ENCODE results near the gene SPN.
A peak's percentile ranks its signal among the peaks of the same experiment; 100 is the strongest.

The SPN gene

DNA sequence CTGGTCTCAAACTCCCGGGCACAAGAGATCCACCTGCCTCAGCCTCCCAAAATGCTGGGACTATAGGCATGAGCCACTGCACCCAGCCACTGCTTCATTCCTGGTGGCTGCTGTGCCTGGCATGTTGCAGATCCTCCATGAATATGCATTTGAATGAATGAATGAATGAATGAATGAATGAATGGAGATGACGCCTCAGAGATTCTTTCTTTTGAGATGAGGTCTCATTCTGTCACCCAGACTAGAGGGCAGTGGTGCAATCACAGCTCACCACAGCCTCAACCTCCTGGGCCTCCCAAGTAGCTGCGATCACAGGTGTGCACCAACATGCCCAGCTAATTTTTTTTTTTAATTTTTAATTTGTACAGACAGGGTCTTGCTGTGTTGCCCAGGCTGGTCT lies 5.2 kb downstream of the SPN start:
- DNase-seq (ENCODE audit: low read depth) = no peak
- TF ChIP-seq, protein P1, sequence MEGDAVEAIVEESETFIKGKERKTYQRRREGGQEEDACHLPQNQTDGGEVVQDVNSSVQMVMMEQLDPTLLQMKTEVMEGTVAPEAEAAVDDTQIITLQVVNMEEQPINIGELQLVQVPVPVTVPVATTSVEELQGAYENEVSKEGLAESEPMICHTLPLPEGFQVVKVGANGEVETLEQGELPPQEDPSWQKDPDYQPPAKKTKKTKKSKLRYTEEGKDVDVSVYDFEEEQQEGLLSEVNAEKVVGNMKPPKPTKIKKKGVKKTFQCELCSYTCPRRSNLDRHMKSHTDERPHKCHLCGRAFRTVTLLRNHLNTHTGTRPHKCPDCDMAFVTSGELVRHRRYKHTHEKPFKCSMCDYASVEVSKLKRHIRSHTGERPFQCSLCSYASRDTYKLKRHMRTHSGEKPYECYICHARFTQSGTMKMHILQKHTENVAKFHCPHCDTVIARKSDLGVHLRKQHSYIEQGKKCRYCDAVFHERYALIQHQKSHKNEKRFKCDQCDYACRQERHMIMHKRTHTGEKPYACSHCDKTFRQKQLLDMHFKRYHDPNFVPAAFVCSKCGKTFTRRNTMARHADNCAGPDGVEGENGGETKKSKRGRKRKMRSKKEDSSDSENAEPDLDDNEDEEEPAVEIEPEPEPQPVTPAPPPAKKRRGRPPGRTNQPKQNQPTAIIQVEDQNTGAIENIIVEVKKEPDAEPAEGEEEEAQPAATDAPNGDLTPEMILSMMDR (conservative IDR thresholded peaks at IDR 0.05; ENCODE audit: low read depth, low read length) = no peak
- H3K4me3 ChIP-seq (ENCODE audit: low read depth, low read length) = no peak overlapping the region

DNA sequence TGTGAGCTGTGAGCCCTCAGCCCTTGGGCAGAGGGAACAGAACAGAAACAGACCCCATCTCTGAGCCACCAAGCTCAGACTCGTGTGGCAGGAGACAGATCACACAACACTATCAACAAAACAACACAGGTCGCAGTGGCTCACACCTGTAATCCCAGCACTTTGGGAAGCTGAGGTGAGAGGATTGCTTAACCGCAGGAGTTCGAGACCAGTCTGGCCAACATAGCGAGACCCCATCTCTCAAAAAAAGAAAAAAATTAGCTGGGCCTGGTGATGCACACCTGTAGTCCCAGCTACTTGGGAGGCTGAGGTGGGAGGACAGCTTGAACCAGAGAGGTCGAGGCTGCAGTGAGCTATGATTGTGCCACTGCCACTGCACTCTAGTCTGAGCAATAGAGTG lies 10.5 kb downstream of the SPN start:
- no peak for DNase-seq (ENCODE audit: low read depth)
- TF ChIP-seq, protein P1 (conservative IDR thresholded peaks at IDR 0.05; ENCODE audit: low read depth, low read length) = no peak
- H3K4me3 ChIP-seq (ENCODE audit: low read depth, low read length) = no peak overlapping the region

- DNase-seq (ENCODE audit: low read depth) = no peak
- TF ChIP-seq, protein P1 (conservative IDR thresholded peaks at IDR 0.05; ENCODE audit: low read depth, low read length) = no peak
Measured at GRCh38 chr16:29674188-29674587, 11.1 kb downstream of the SPN start.

DNA sequence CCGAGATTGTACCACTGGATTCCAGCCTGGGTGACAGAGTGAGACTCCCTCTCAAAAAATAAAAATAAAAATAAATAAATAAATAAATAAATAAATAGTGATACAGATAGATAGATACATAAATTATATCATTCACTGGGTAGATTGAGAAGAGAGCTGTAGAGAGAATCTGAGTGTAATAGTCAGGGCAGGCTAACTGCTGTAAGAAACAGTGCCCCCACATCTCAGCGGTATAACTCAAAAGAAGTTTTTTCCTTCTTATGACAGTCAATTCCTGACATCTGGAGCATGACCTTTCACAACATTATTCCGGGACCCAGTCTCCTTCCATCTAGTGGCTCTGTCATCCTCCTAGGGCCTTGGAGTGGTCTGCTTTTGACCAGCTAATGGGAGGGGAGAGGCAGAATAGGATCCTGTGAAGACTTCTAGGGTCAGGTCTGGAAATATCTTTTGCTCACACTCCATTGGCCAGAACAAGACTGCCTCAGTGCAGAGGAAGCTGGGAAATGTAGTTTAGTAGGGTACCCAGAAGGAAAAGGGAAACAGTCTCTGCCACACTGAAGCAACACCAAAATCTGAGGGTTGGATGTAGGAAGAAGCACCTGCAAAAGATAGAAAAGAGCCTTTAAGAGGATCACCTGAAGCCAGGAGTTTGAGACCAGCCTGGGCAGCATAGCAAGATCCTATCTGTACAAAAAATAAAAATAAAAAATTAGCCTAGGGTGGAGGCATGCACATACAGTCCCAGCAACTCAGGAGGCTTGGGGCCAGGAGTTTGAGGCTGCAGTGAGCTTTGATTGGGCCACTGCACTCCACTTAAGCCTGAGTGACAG lies 13.0 kb downstream of the SPN start:
- DNase-seq (ENCODE audit: low read depth) = peak; percentile 66
- no peak overlapping the region for H3K4me3 ChIP-seq (ENCODE audit: low read depth, low read length)
- TF ChIP-seq, protein P1 (conservative IDR thresholded peaks at IDR 0.05; ENCODE audit: low read depth, low read length) = no peak

More at GRCh38 chr16:29674188-29674587, 11.1 kb downstream of the SPN start:
- no peak overlapping the region for H3K4me3 ChIP-seq (ENCODE audit: low read depth, low read length)

GRCh38 chr16:29676989-29677785 lies 14.1 kb downstream of the SPN start:
- DNase-seq (ENCODE audit: low read depth) = no peak
- no peak overlapping the region for H3K4me3 ChIP-seq (ENCODE audit: low read depth, low read length)

GRCh38 chr16:29678691-29679267 lies 15.7 kb downstream of the SPN start, which contains the start of gene QPRT:
TSS of gene QPRT (plus strand) at chr16:29679180. CDS start at chr16:29679198, 18 bp downstream.
- TF ChIP-seq, protein P1 (conservative IDR thresholded peaks at IDR 0.05; ENCODE audit: low read depth, low read length) = no peak
- peak; percentile 79 for DNase-seq (ENCODE audit: low read depth)
- H3K4me3 ChIP-seq (ENCODE audit: low read depth, low read length) = peak within 1 kb of the TSS; percentile 69

More at GRCh38 chr16:29676989-29677785, 14.1 kb downstream of the SPN start:
- TF ChIP-seq, protein P1 (conservative IDR thresholded peaks at IDR 0.05; ENCODE audit: low read depth, low read length) = no peak
